Neural progenitor cell (in vitro differentiated cells): Measurements from ENCODE around the gene HHAT. TPM values are rescaled to one million over a fixed set of nuclear protein-coding genes. Genes with fewer than 3 reads are reported as not detected.

Experiments used
- DNase-seq: peaks from one replicate; pipeline ENCODE4 v3.0.0-alpha.2; 2016; ENCODE audit warnings: low spot score
- H2AFZ ChIP-seq: fragments of 200-600 bp; sonication (generic); replicated peaks from 2 replicates; pipeline ENCODE4 v1.6.1; 2016; ENCODE audit warnings: antibody characterized with exemption
- H3F3A ChIP-seq: fragments of 200-600 bp; sonication (generic); 2 replicates; pipeline ENCODE4 v1.6.1; 2016; ENCODE audit warnings: antibody characterized with exemption, low read depth
- H3K27ac ChIP-seq: fragments of 200-600 bp; sonication (generic); 2 replicates; pipeline ENCODE4 v1.5.1; 2016; ENCODE audit warnings: mild to moderate bottlenecking
- H3K27me3 ChIP-seq: fragments of 200-600 bp; sonication (generic); 2 replicates; pipeline ENCODE4 v1.6.1; 2016; ENCODE audit warnings: mild to moderate bottlenecking, moderate library complexity
- H3K36me3 ChIP-seq: fragments of 200-600 bp; sonication (generic); 2 replicates; pipeline ENCODE4 v1.5.1; 2016
- H3K4me1 ChIP-seq: fragments of 200-600 bp; sonication (generic); 2 replicates; pipeline ENCODE4 v1.6.1; 2016; ENCODE audit warnings: mixed run types
- H3K4me2 ChIP-seq: fragments of 200-600 bp; sonication (generic); 2 replicates; pipeline ENCODE4 v1.6.1; 2016
- H3K4me3 ChIP-seq: fragments of 200-600 bp; sonication (generic); 2 replicates; pipeline ENCODE4 v1.5.1; 2016
- H3K79me2 ChIP-seq: fragments of 200-600 bp; sonication (generic); 2 replicates; pipeline ENCODE4 v1.6.1; 2016; ENCODE audit warnings: low read depth
- H3K9ac ChIP-seq: fragments of 200-600 bp; sonication (generic); 2 replicates; pipeline ENCODE4 v1.6.1; 2016
- H3K9me3 ChIP-seq: fragments of 200-600 bp; sonication (generic); 2 replicates; pipeline ENCODE4 v1.5.1; 2016; ENCODE audit warnings: low read depth
- H4K20me1 ChIP-seq: fragments of 200-600 bp; sonication (generic); 2 replicates; pipeline ENCODE4 v1.6.1; 2016; ENCODE audit warnings: low read depth
- H3K27ac Mint-ChIP-seq: 3 replicates; pipeline ENCODE4 v1.8.0; 2021; ENCODE audit warnings: mixed read lengths
- H3K27me3 Mint-ChIP-seq: 2 replicates; pipeline ENCODE4 v1.8.0; 2022; ENCODE audit warnings: low read depth, mild to moderate bottlenecking, inconsistent platforms, moderate library complexity, mixed read lengths; ENCODE audit not compliant: insufficient read depth
- H3K36me3 Mint-ChIP-seq: 3 replicates; pipeline ENCODE4 v1.8.0; 2021; ENCODE audit warnings: mixed read lengths
- H3K4me1 Mint-ChIP-seq: 3 replicates; pipeline ENCODE4 v1.8.0; 2021; ENCODE audit warnings: mixed read lengths
- H3K4me3 Mint-ChIP-seq: 3 replicates; pipeline ENCODE4 v1.8.0; 2021; ENCODE audit warnings: mild to moderate bottlenecking, moderate library complexity, mixed read lengths
- H3K9me3 Mint-ChIP-seq: 3 replicates; pipeline ENCODE4 v1.8.0; 2020; ENCODE audit warnings: mixed read lengths
- EZH2 ChIP-seq: fragments of 200-600 bp; sonication (generic); IDR thresholded peaks from 2 replicates; pipeline ENCODE4 v1.6.1; 2017; ENCODE audit warnings: antibody characterized with exemption, mild to moderate bottlenecking, moderate library complexity
- EZH2phosphoT487 ChIP-seq: fragments of 200-600 bp; sonication (generic); IDR thresholded peaks from 2 replicates; pipeline ENCODE4 v1.6.1; 2017; ENCODE audit warnings: antibody characterized with exemption
- total RNA-seq: library from RNA; depleted of rRNA; stranded (reverse); fragments of >200 nt; gene quantifications from 2 replicates; pipeline ENCODE4 v1.2.3, GENCODE V29; 2015; ENCODE audit warnings: low replicate concordance
- TF ChIP-seq, protein P1 (sequence below): fragments of 200-600 bp; sonication (generic); IDR thresholded peaks from 2 replicates; pipeline ENCODE4 v1.5.1; 2017; ENCODE audit warnings: antibody characterized with exemption, mild to moderate bottlenecking

The HHAT gene
- total RNA-seq, 1 donor from 2014 or later, result 10.3 TPM

DNA sequence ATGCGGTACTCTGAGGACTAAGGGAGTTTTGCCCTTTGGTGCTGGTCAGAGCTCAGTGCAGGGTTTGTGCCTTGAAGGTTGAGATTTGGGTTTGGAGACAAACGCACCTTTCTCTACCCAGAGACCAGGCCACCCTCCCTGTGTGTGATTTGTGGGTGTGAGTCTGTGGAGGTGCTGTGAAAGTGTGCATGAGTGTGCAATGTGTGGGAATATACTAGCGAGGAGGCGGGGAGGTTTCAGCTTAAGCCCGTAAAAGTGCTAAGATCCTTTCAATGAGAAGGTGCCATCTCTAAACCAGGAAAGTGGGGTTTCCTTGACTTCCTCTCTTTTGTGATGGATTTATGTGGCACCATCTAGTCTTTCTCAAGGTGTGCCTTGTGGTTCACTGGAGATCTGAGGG, 225.7 kb downstream of the HHAT start:
- H3K27ac Mint-ChIP-seq, result no peak overlapping the region

DNA sequence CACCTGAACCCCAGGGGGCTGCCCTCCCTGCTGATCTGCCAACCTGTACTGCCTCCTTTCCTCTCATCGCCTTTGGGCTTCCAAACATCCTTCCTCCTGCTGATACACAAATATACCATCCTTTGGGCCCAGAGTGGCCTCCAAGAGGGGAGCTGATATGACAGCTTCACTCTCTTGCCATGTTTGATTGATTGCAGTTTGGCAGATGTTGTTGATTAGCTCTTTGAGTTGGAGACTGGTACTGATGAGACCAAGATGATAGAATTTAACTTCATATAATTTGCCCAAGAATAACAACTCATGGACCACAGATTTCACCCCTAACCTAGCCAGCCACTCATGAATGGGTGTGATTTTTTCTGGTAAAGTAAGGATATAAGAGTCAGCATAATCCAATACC, 227.8 kb downstream of the HHAT start:
- H2AFZ ChIP-seq, result no peak overlapping the region
- H3K4me1 Mint-ChIP-seq, result peaks cover 9% of the 10 kb centered on the region

More for the DNA sequence above, 225.7 kb downstream of the HHAT start:
- Mint-ChIP-seq H3K36me3 (no peaks in the 10 kb centered on the region), H3K4me3 (no peak overlapping the region), H3K27me3 (peaks cover 6% of the 10 kb centered on the region), H3K4me1 (peaks cover 15% of the 10 kb centered on the region), H3K9me3 (no peaks in the 10 kb centered on the region)
- Histone ChIP-seq H3K36me3 (no peaks in the 10 kb centered on the region), H3K4me1 (peaks cover 15% of the 10 kb centered on the region), H3K27ac (no peak overlapping the region), H3K4me3 (no peak overlapping the region), H2AFZ (no peak overlapping the region), H3K4me2 (no peak overlapping the region), H3K9me3 (no peaks in the 10 kb centered on the region), H3K27me3 (no peaks in the 10 kb centered on the region), H4K20me1 (no peaks in the 10 kb centered on the region), H3K79me2 (no peaks in the 10 kb centered on the region), H3F3A (no peaks in the 10 kb centered on the region), H3K9ac (no peak overlapping the region)
- no peak for DNase-seq
- TF ChIP-seq, protein P1, sequence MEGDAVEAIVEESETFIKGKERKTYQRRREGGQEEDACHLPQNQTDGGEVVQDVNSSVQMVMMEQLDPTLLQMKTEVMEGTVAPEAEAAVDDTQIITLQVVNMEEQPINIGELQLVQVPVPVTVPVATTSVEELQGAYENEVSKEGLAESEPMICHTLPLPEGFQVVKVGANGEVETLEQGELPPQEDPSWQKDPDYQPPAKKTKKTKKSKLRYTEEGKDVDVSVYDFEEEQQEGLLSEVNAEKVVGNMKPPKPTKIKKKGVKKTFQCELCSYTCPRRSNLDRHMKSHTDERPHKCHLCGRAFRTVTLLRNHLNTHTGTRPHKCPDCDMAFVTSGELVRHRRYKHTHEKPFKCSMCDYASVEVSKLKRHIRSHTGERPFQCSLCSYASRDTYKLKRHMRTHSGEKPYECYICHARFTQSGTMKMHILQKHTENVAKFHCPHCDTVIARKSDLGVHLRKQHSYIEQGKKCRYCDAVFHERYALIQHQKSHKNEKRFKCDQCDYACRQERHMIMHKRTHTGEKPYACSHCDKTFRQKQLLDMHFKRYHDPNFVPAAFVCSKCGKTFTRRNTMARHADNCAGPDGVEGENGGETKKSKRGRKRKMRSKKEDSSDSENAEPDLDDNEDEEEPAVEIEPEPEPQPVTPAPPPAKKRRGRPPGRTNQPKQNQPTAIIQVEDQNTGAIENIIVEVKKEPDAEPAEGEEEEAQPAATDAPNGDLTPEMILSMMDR, result no peak
- TF ChIP-seq EZH2, result no peak
- TF ChIP-seq EZH2phosphoT487, result no peak

DNA sequence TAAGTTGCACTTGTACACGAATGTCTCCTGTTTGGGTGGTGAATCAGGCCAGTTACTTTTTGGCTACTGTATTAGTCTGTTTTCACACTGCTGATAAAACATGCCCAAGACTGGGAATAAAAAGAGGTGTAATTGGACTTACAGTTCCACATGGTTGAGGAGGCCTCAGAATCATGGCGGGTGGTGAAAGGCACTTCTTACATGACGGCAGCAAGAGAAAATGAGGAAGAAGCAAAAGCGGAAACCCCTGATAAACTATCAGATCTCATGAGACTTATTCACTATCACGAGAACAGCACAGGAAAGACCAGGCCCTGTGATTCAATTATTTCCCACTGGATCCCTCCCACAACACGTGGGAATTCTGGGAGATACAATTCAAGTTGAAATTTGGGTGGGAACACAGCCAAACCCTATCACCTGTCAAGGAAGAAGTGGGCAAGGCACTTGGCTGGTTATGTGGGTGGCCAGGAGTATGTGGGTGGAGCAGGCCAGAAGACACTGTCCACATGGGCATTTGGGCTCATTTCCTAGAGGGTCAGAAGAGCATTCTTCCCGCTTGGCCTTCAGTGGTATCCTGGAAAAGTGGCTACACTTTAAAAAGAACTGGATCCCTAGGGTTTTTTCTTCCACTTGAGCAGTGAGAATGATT, 228.8 kb downstream of the HHAT start:
- Histone ChIP-seq H3K79me2 (no peaks in the 10 kb centered on the region), H3K27me3 (no peaks in the 10 kb centered on the region), H3F3A (no peaks in the 10 kb centered on the region), H3K36me3 (no peaks in the 10 kb centered on the region), H2AFZ (no peak overlapping the region), H4K20me1 (no peaks in the 10 kb centered on the region), H3K27ac (no peak overlapping the region), H3K4me3 (no peak overlapping the region), H3K4me1 (no peaks in the 10 kb centered on the region), H3K9ac (no peak overlapping the region), H3K9me3 (no peaks in the 10 kb centered on the region), H3K4me2 (no peak overlapping the region)
- no peak overlapping the region for H3K27ac Mint-ChIP-seq
- H3K27me3 Mint-ChIP-seq, result peaks cover 6% of the 10 kb centered on the region
- H3K4me3 Mint-ChIP-seq, result no peak overlapping the region
- H3K4me1 Mint-ChIP-seq, result no peaks in the 10 kb centered on the region
- TF ChIP-seq, protein P1, result no peak
- TF ChIP-seq EZH2phosphoT487 (no peak), EZH2 (no peak)
- DNase-seq, result no peak
- no peaks in the 10 kb centered on the region for H3K9me3 Mint-ChIP-seq
- no peaks in the 10 kb centered on the region for H3K36me3 Mint-ChIP-seq

More for the DNA sequence above, 227.8 kb downstream of the HHAT start:
- Histone ChIP-seq H3K4me3 (no peak overlapping the region), H3K4me1 (peaks cover 9% of the 10 kb centered on the region), H3K9ac (no peak overlapping the region), H4K20me1 (no peaks in the 10 kb centered on the region), H3F3A (no peaks in the 10 kb centered on the region), H3K79me2 (no peaks in the 10 kb centered on the region), H3K9me3 (no peaks in the 10 kb centered on the region), H3K4me2 (no peak overlapping the region), H3K36me3 (no peaks in the 10 kb centered on the region), H3K27me3 (no peaks in the 10 kb centered on the region), H3K27ac (no peak overlapping the region)
- Mint-ChIP-seq H3K4me3 (no peak overlapping the region), H3K9me3 (no peaks in the 10 kb centered on the region), H3K27ac (no peak overlapping the region), H3K27me3 (peaks cover 6% of the 10 kb centered on the region), H3K36me3 (no peaks in the 10 kb centered on the region)
- TF ChIP-seq, protein P1, result no peak
- TF ChIP-seq EZH2phosphoT487 (no peak), EZH2 (no peak)
- DNase-seq, result no peak
